Nephron (organoid): Measurements from ENCODE around the gene RAB18.
"Not testable (repeated sequence)": the region's sequence is repeated elsewhere in the genome, so short reads cannot be mapped to it uniquely, and the experiment has no call there.

Experiments
- H3K27ac Mint-ChIP-seq, 3 experiments: 2 replicates each; pipeline ENCODE4 v1.8.0; 2020; ENCODE audit warnings: mixed read lengths in 3 of 3, mild to moderate bottlenecking in 2 of 3, moderate library complexity in 1 of 3
- H3K27me3 Mint-ChIP-seq: 2 replicates; pipeline ENCODE4 v1.8.0; 2021; ENCODE audit warnings: low read depth, mild to moderate bottlenecking, moderate library complexity, mixed read lengths
- H3K36me3 Mint-ChIP-seq: 2 replicates; pipeline ENCODE4 v1.8.0; 2020; ENCODE audit warnings: low read depth, mixed read lengths
- H3K4me1 Mint-ChIP-seq: 2 replicates; pipeline ENCODE4 v1.8.0; 2020; ENCODE audit warnings: mixed read lengths
- H3K4me3 Mint-ChIP-seq, 3 experiments: 2 replicates each; pipeline ENCODE4 v1.8.0; 2020; ENCODE audit warnings: mild to moderate bottlenecking in 3 of 3, mixed read lengths in 3 of 3, moderate library complexity in 2 of 3
- H3K9me3 Mint-ChIP-seq: 2 replicates; pipeline ENCODE4 v1.8.0; 2020; ENCODE audit warnings: mixed read lengths
- TF ChIP-seq, protein P1 (sequence below), 3 experiments: fragments of 200-600 bp; sonication (generic); IDR thresholded peaks; one replicate each; pipeline ENCODE4 v1.5.0; 2021; ENCODE audit warnings: antibody characterized with exemption in 3 of 3; ENCODE audit not compliant: unreplicated experiment in 3 of 3

The RAB18 gene

DNA sequence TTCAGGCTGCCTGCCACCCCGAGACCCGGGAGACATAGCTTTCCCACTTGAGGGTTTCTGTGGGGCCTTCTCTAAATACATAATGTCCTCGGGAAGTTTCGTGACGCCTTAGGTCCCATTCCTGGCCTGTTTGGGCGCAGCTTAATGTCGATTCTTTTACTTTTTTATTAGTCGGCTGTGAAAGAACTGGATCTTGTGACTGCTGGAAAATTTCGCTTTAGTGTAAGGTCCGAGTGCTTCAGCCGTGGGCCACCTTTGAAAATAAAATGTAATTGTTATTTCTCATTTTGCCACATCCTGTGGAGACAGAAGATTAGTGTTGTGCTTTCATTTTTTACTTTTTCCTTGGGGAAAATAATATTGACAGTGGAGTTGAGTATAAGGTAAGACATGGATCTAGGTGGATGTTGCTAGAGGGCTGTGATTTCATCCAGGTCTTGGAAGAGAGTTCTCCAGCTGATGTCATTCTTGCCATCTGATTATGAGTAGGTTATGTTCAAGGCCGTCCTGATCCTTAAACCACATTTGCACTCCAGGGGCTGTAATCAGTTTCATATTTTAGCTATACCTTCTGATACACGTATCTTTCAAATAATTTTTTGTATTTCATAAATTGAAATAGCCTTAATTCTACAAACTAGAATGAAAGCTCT is 830 bp downstream of the RAB18 start:
- TF ChIP-seq, protein P1, sequence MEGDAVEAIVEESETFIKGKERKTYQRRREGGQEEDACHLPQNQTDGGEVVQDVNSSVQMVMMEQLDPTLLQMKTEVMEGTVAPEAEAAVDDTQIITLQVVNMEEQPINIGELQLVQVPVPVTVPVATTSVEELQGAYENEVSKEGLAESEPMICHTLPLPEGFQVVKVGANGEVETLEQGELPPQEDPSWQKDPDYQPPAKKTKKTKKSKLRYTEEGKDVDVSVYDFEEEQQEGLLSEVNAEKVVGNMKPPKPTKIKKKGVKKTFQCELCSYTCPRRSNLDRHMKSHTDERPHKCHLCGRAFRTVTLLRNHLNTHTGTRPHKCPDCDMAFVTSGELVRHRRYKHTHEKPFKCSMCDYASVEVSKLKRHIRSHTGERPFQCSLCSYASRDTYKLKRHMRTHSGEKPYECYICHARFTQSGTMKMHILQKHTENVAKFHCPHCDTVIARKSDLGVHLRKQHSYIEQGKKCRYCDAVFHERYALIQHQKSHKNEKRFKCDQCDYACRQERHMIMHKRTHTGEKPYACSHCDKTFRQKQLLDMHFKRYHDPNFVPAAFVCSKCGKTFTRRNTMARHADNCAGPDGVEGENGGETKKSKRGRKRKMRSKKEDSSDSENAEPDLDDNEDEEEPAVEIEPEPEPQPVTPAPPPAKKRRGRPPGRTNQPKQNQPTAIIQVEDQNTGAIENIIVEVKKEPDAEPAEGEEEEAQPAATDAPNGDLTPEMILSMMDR (IDR thresholded peaks at IDR 0.05; ENCODE audit: unreplicated experiment in 3 of 3): no peak
- Mint-ChIP-seq H3K36me3 (peaks cover 8% of the 10 kb centered on the region), H3K27me3 (peaks cover 5% of the 10 kb centered on the region), H3K4me1 (peaks cover 53% of the 10 kb centered on the region), H3K4me3 (peak overlapping the region; percentile 98 to 100 (median 99)), H3K9me3 (no peaks in the 10 kb centered on the region), H3K27ac (peak overlapping the region; percentile 96 to 99 (median 99))

DNA sequence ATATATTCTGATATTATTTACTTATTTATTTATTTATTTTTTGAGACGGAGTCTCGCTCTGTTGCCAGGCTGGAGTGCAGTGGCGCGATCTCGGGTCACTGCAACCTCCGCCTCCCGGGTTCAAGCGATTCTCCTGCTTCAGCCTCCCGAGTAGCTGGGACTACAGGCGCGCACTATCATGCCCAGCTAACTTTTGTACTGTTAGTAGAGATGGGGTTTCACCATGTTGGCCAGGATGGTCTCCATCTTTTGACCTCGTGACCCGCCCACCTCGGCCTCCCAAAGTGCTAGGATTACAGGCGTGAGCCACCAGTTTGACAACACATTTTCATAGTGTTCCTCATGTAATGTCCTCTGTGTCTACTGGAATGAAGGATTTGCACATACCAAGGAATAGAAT is 1.4 kb downstream of the RAB18 start:
- not testable (repeated sequence) for H3K9me3 Mint-ChIP-seq, H3K27me3 Mint-ChIP-seq
- H3K36me3 Mint-ChIP-seq: peaks cover 14% of the 10 kb centered on the region
- peak overlapping the region; percentile 77 to 87 (median 86) for H3K4me3 Mint-ChIP-seq
- H3K4me1 Mint-ChIP-seq: peaks cover 57% of the 10 kb centered on the region
- H3K27ac Mint-ChIP-seq: peak overlapping the region; percentile 53 to 79 (median 66)

DNA sequence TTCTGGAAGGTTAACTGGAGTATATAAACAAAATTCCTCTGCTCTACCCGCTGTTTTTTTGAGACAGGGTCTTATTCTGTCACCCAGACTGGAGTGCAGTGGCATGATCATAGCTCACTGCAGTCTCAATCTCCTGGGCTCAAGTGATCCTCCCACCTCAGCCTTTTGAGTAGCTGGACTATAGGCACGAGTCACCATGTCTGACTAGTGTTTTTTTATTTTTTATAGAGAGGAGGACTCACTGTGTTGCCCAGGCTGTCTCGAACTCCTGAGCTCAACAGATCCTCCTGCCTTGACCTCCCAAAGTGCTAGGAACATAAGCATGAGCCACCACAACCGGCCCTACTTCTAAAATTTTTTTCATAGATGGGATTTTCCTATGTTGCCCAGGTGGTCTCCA is 2.2 kb downstream of the RAB18 start:
- TF ChIP-seq, protein P1 (IDR thresholded peaks at IDR 0.05; ENCODE audit: unreplicated experiment in 3 of 3): no peak
- Mint-ChIP-seq H3K36me3 (peaks cover 19% of the 10 kb centered on the region), H3K9me3 (no peaks in the 10 kb centered on the region), H3K27me3 (peaks cover 5% of the 10 kb centered on the region), H3K4me1 (peaks cover 57% of the 10 kb centered on the region), H3K27ac (peak overlapping the region; percentile 53 to 79 (median 66)), H3K4me3 (peak overlapping the region; percentile 77 to 87 (median 86))

DNA sequence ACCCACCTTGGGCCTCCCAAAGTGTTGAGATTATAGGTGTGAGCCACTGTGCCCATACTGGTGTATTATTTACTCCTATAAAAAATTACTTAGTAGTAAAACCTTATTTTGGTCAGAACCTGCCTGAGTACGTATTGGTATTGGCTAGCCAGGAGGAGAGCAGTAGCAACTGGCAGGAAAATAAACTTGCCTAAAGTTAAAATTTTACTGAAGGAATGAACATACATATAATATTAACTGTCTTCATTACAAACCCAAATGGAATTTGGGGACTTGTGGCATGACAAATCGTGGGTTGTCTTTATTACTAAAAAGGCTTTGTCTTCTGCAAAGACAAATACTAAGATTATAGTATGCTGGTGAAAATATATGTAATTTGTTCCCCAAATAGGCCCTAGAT is 8.4 kb downstream of the RAB18 start:
- Mint-ChIP-seq H3K27ac (no peak overlapping the region), H3K4me1 (peaks cover 12% of the 10 kb centered on the region), H3K4me3 (no peak overlapping the region), H3K9me3 (no peaks in the 10 kb centered on the region), H3K36me3 (peaks cover 58% of the 10 kb centered on the region), H3K27me3 (no peaks in the 10 kb centered on the region)
- TF ChIP-seq, protein P1 (IDR thresholded peaks at IDR 0.05; ENCODE audit: unreplicated experiment in 3 of 3): no peak

DNA sequence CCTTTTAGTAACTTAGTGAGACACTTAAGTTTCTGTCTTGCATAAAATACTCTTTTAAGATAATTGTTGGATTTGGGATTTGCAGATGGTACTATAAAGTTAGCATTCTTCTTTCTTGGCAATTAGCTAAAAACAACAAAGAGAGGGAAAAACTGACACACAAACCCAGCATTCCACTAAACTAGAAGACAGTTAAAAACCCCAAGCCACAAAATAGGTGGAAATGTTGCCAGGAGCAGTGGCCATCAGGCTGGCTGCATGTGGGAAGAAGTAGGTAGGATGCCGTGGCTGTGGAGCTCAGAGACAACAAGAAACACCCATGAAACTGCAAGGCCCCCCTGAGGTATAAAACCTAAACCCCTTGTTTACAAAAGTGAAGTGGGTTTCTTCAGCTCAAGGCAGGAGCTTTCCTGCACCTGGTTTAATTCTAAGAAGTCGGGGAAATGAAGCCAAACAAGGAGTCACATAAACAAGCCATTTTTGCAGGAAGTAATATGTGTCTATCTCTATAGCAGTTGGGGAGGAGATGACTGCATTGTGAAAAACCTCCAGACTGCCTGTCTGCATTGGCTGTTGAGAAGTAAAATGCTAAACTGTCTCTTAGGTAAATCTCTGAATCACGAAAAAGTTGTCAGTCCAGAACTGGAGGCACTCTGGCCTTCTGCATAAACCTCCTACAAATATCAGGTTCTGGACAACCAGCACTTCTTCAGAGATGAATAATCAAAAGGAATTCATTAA is 9.5 kb downstream of the RAB18 start:
- Mint-ChIP-seq H3K27ac (peak overlapping the region in 2 of 3 experiments; percentile 12 to 24), H3K4me3 (no peak overlapping the region), H3K36me3 (peaks cover 68% of the 10 kb centered on the region), H3K9me3 (no peaks in the 10 kb centered on the region), H3K27me3 (no peaks in the 10 kb centered on the region), H3K4me1 (peaks cover 12% of the 10 kb centered on the region)
- TF ChIP-seq, protein P1 (IDR thresholded peaks at IDR 0.05; ENCODE audit: unreplicated experiment in 3 of 3): no peak

DNA sequence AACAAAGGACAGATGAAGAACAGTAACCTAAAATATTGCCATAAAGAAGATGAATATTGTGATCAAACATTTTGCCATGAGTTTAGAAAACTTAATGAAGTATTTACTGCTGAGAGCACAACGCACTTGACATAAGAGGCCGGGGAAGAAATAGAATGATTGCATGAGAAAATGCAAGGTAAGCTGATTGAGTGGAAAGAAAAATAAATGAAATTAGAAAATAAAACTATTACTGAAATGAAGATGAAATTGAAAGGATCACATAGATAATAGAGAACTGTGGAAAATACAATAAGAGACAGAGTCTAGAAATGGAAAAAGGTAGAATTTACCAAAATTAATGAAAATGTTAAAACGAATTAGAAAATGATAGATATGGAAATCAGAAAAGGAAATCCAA is 10.1 kb downstream of the RAB18 start:
- Mint-ChIP-seq H3K27ac (peak overlapping the region in 2 of 3 experiments; percentile 12 to 24), H3K9me3 (no peaks in the 10 kb centered on the region), H3K36me3 (peaks cover 67% of the 10 kb centered on the region), H3K4me3 (no peak overlapping the region), H3K27me3 (no peaks in the 10 kb centered on the region), H3K4me1 (peaks cover 11% of the 10 kb centered on the region)
- TF ChIP-seq, protein P1 (IDR thresholded peaks at IDR 0.05; ENCODE audit: unreplicated experiment in 3 of 3): no peak
